HepG2 (cell line): ENCODE data around the gene KNL1. TPM values are rescaled to one million over a fixed set of nuclear protein-coding genes. Genes with fewer than 3 reads are reported as not detected.
A peak's percentile ranks its signal among the peaks of the same experiment; 100 is the strongest.

Source experiments
- ATF1 ChIP-seq: IDR thresholded peaks from 2 replicates; pipeline ENCODE4 v1.6.1; 2016; ENCODE audit warnings: mild to moderate bottlenecking, control low read depth
- CC2D1A ChIP-seq: sonication (generic); formaldehyde crosslinking; IDR thresholded peaks from 2 replicates; pipeline ENCODE4 v1.8.1; 2023; ENCODE audit warnings: mild to moderate bottlenecking, missing genetic modification reagents
- CREB1 ChIP-seq, 2 experiments: fragments of 450-650 bp in 1 of 2; IDR thresholded peaks; 2 replicates each; pipeline ENCODE4 v1.6.1; 2016 to 2017; ENCODE audit warnings: control low read depth in 1 of 2, mild to moderate bottlenecking in 1 of 2, missing compliant biosample characterization in 1 of 2, missing genetic modification characterization in 1 of 2
- ESRRA ChIP-seq: sonication (generic); formaldehyde crosslinking; IDR thresholded peaks from 2 replicates; pipeline ENCODE4 v1.5.1; 2020; ENCODE audit warnings: mild to moderate bottlenecking, low read depth, missing genetic modification reagents
- FLYWCH1 ChIP-seq: sonication (generic); formaldehyde crosslinking; IDR thresholded peaks from 2 replicates; pipeline ENCODE4 v1.8.1; 2023; ENCODE audit warnings: mild to moderate bottlenecking, missing genetic modification reagents
- MAZ ChIP-seq, 2 experiments: sonication (generic) in 1 of 2; formaldehyde crosslinking in 1 of 2; IDR thresholded peaks; 2 replicates each; pipeline versions ENCODE4 v1.5.0 to v1.6.1; 2012 to 2020; ENCODE audit warnings: low read depth in 2 of 2, mild to moderate bottlenecking in 2 of 2, borderline replicate concordance in 1 of 2, improper control_type of control experiment in 1 of 2, low read length in 1 of 2, missing genetic modification reagents in 1 of 2, moderate library complexity in 1 of 2
- MTF1 ChIP-seq: sonication (generic); formaldehyde crosslinking; IDR thresholded peaks from 2 replicates; pipeline ENCODE4 v1.5.0; 2020; ENCODE audit warnings: missing genetic modification reagents
- NAIF1 ChIP-seq: sonication (generic); formaldehyde crosslinking; IDR thresholded peaks from 2 replicates; pipeline ENCODE4 v1.5.0; 2020; ENCODE audit warnings: mild to moderate bottlenecking, missing genetic modification reagents, borderline replicate concordance
- PHF5A ChIP-seq: IDR thresholded peaks from one replicate; pipeline ENCODE4 v1.6.1; 2018; ENCODE audit warnings: low read depth, missing genetic modification reagents; ENCODE audit not compliant: unreplicated experiment
- ZKSCAN5 ChIP-seq: sonication (generic); formaldehyde crosslinking; IDR thresholded peaks from 2 replicates; pipeline ENCODE4 v1.5.1; 2020; ENCODE audit warnings: mild to moderate bottlenecking, missing genetic modification reagents
- ZMYM2 ChIP-seq: sonication (generic); formaldehyde crosslinking; IDR thresholded peaks from 2 replicates; pipeline ENCODE4 v1.8.0; 2022; ENCODE audit warnings: mild to moderate bottlenecking, missing genetic modification reagents
- ZNF17 ChIP-seq: sonication (generic); formaldehyde crosslinking; IDR thresholded peaks from 2 replicates; pipeline ENCODE4 v1.5.0; 2020; ENCODE audit warnings: mild to moderate bottlenecking, missing genetic modification reagents
- ZNF468 ChIP-seq: sonication (generic); formaldehyde crosslinking; IDR thresholded peaks from 2 replicates; pipeline ENCODE4 v1.8.0; 2022; ENCODE audit warnings: mild to moderate bottlenecking, moderate library complexity, missing genetic modification reagents
- ZNF484 ChIP-seq: sonication (generic); formaldehyde crosslinking; IDR thresholded peaks from 2 replicates; pipeline ENCODE4 v1.5.1; 2020; ENCODE audit warnings: mild to moderate bottlenecking, low read depth, missing genetic modification reagents, borderline replicate concordance
- ZNF629 ChIP-seq: sonication (generic); formaldehyde crosslinking; conservative IDR thresholded peaks from 2 replicates; pipeline ENCODE4 v1.5.0; 2020; ENCODE audit warnings: missing genetic modification reagents
- polyA plus RNA-seq, 8 experiments: library from polyadenylated mRNA; depleted of rRNA in 3 of 8; stranded (reverse) in 7 of 8; unstranded in 1 of 8; fragments of >200 nt; fragmentation: Illumina TruSeq in 4 of 8; extraction: Trizol in 4 of 8; gene quantifications; 2 replicates each; pipeline versions ENCODE4 v1.2.1 to v1.2.3, GENCODE V29; 2011 to 2016; ENCODE audit warnings: low read depth in 4 of 8, missing spikeins in 1 of 8, mixed read lengths in 1 of 8; ENCODE audit not compliant: insufficient read depth in 1 of 8
- total RNA-seq, 5 experiments: library from RNA; depleted of rRNA; stranded (reverse); fragments of >200 nt; fragmentation: Illumina TruSeq; extraction: Trizol; gene quantifications; 2 replicates each; pipeline ENCODE4 v1.2.3, GENCODE V29; 2016; ENCODE audit warnings: low read depth in 1 of 5
- TF ChIP-seq, protein P1 (sequence below): sonication (generic); formaldehyde crosslinking; IDR thresholded peaks from 2 replicates; pipeline ENCODE4 v1.4.0; 2020; ENCODE audit warnings: mild to moderate bottlenecking, missing genetic modification reagents
- TF ChIP-seq, protein P2 (sequence below): sonication (generic); formaldehyde crosslinking; IDR thresholded peaks from 2 replicates; pipeline ENCODE4 v1.5.0; 2020; ENCODE audit warnings: mild to moderate bottlenecking, missing genetic modification reagents
- TF ChIP-seq, protein P3 (sequence below): sonication (generic); formaldehyde crosslinking; IDR thresholded peaks from 2 replicates; pipeline ENCODE4 v1.4.0; 2020; ENCODE audit warnings: missing genetic modification reagents
- TF ChIP-seq, protein P4 (sequence below): sonication (generic); formaldehyde crosslinking; IDR thresholded peaks from 2 replicates; pipeline ENCODE4 v1.8.1; 2023; ENCODE audit warnings: missing genetic modification reagents, mild to moderate bottlenecking, borderline replicate concordance
- TF ChIP-seq, protein P5 (sequence below): sonication (generic); formaldehyde crosslinking; IDR thresholded peaks from 2 replicates; pipeline ENCODE4 v1.8.1; 2023; ENCODE audit warnings: missing genetic modification reagents, inconsistent platforms, borderline replicate concordance

KNL1 gene
- total and polyA plus RNA-seq, 2 of the 13 experiments (the other 11 are each of a cell fraction or from before 2014, with no cell fraction given) = 8.0 to 21.4 TPM

DNA sequence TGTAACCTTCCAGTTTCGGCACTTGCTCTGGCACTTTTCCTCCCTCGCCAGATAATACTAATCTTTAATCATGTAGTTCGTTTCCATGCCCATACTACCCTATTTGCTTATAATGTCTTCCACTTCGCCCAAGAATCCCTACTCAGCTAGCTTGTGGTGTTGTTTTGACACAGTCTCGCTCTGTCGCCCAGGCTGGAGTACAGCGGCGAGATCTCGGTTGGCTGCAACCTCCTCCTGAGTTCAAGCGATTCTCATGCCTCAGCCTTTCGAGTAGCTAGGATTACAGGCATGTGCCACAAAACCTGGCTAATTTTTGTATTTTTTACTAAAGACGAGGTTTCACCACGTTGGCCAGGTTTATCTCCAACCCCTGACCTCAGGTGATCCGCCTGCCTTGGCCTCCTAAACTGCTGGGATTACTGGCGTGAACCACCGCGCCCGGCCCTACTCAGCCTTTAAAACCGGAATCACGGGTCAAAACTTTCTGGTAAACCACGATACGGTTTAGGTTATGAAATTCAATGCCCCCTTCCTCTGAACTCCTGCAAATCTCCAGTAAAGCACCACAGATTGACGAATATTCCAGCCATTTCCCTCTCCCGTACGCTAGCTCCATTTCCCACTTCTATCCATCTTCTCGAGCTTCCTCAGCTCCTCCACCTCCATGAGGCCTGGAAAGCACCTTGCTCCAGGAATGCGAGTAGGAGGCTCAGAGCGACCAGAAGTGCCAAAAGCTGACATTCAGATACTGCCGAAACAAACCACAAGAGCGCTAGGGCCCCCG, 100.0 kb downstream of the KNL1 start (continued):
- TF ChIP-seq MAZ (IDR thresholded peaks at IDR 0.05; ENCODE audit: borderline replicate concordance, low read depth, low read length) (no peak), MAZ (CRISPR knock-in tag; IDR thresholded peaks at IDR 0.05; ENCODE audit: low read depth) (no peak), ZNF468 (CRISPR knock-in tag) (no peak), PHF5A (CRISPR knock-in tag) (no peak), ESRRA (CRISPR knock-in tag) (no peak), NAIF1 (CRISPR knock-in tag) (no peak), FLYWCH1 (CRISPR knock-in tag) (no peak), ZNF17 (no peak), MTF1 (CRISPR knock-in tag) (no peak), CREB1 (IDR thresholded peaks at IDR 0.05) (no peak), CREB1 (CRISPR knock-in tag; IDR thresholded peaks at IDR 0.05) (no peak), CC2D1A (CRISPR knock-in tag) (no peak), ZKSCAN5 (CRISPR knock-in tag) (no peak), ATF1 (CRISPR knock-in tag) (no peak), ZNF484 (no peak), ZMYM2 (0 out of 2 replicates have a peak, but pooled peaks have one; percentile 12), ZNF629 (CRISPR knock-in tag) (no peak)
- TF ChIP-seq, protein P1, sequence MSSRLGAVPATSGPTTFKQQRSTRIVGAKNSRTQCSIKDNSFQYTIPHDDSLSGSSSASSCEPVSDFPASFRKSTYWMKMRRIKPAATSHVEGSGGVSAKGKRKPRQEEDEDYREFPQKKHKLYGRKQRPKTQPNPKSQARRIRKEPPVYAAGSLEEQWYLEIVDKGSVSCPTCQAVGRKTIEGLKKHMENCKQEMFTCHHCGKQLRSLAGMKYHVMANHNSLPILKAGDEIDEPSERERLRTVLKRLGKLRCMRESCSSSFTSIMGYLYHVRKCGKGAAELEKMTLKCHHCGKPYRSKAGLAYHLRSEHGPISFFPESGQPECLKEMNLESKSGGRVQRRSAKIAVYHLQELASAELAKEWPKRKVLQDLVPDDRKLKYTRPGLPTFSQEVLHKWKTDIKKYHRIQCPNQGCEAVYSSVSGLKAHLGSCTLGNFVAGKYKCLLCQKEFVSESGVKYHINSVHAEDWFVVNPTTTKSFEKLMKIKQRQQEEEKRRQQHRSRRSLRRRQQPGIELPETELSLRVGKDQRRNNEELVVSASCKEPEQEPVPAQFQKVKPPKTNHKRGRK (CRISPR knock-in tag) = no peak
- TF ChIP-seq, protein P2, sequence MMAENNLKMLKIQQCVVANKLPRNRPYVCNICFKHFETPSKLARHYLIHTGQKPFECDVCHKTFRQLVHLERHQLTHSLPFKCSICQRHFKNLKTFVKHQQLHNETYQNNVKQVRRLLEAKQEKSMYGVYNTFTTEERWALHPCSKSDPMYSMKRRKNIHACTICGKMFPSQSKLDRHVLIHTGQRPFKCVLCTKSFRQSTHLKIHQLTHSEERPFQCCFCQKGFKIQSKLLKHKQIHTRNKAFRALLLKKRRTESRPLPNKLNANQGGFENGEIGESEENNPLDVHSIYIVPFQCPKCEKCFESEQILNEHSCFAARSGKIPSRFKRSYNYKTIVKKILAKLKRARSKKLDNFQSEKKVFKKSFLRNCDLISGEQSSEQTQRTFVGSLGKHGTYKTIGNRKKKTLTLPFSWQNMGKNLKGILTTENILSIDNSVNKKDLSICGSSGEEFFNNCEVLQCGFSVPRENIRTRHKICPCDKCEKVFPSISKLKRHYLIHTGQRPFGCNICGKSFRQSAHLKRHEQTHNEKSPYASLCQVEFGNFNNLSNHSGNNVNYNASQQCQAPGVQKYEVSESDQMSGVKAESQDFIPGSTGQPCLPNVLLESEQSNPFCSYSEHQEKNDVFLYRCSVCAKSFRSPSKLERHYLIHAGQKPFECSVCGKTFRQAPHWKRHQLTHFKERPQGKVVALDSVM (CRISPR knock-in tag) = no peak
- TF ChIP-seq, protein P3, sequence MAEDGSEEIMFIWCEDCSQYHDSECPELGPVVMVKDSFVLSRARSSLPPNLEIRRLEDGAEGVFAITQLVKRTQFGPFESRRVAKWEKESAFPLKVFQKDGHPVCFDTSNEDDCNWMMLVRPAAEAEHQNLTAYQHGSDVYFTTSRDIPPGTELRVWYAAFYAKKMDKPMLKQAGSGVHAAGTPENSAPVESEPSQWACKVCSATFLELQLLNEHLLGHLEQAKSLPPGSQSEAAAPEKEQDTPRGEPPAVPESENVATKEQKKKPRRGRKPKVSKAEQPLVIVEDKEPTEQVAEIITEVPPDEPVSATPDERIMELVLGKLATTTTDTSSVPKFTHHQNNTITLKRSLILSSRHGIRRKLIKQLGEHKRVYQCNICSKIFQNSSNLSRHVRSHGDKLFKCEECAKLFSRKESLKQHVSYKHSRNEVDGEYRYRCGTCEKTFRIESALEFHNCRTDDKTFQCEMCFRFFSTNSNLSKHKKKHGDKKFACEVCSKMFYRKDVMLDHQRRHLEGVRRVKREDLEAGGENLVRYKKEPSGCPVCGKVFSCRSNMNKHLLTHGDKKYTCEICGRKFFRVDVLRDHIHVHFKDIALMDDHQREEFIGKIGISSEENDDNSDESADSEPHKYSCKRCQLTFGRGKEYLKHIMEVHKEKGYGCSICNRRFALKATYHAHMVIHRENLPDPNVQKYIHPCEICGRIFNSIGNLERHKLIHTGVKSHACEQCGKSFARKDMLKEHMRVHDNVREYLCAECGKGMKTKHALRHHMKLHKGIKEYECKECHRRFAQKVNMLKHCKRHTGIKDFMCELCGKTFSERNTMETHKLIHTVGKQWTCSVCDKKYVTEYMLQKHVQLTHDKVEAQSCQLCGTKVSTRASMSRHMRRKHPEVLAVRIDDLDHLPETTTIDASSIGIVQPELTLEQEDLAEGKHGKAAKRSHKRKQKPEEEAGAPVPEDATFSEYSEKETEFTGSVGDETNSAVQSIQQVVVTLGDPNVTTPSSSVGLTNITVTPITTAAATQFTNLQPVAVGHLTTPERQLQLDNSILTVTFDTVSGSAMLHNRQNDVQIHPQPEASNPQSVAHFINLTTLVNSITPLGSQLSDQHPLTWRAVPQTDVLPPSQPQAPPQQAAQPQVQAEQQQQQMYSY (CRISPR knock-in tag) = no peak
- TF ChIP-seq, protein P4, sequence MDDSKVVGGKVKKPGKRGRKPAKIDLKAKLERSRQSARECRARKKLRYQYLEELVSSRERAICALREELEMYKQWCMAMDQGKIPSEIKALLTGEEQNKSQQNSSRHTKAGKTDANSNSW (CRISPR knock-in tag) = no peak
- TF ChIP-seq, protein P5, sequence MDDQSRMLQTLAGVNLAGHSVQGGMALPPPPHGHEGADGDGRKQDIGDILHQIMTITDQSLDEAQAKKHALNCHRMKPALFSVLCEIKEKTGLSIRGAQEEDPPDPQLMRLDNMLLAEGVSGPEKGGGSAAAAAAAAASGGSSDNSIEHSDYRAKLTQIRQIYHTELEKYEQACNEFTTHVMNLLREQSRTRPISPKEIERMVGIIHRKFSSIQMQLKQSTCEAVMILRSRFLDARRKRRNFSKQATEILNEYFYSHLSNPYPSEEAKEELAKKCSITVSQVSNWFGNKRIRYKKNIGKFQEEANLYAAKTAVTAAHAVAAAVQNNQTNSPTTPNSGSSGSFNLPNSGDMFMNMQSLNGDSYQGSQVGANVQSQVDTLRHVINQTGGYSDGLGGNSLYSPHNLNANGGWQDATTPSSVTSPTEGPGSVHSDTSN (CRISPR knock-in tag) = no peak
